ENCODE results near the gene DRAP1. TPM values are rescaled to one million over a fixed set of nuclear protein-coding genes. Genes with fewer than 3 reads are reported as not detected.

The DRAP1 gene
- total RNA-seq, 2 experiments from 2014 or later = 68.2 to 93.2 TPM

- Histone ChIP-seq H3K36me3 (ENCODE audit: insufficient read depth, low read length) (no peaks in the 10 kb centered on the region), H3K9me2 (ENCODE audit: insufficient read depth, low read length) (no peaks in the 10 kb centered on the region), H3K79me2 (ENCODE audit: insufficient read depth, low read depth, low read length) (no peaks in the 10 kb centered on the region), H3K27ac (ENCODE audit: low read depth, low read length, poor library complexity, severe bottlenecking) (peak overlapping the region; percentile 46), H2AFZ (ENCODE audit: low read length) (peak overlapping the region; percentile 76; the same call in 1 of the 2 replicates), H3K4me3 (ENCODE audit: low read depth, low read length, poor library complexity, severe bottlenecking) (peak overlapping the region; percentile 61), H4K20me1 (ENCODE audit: insufficient read depth, low read length) (no peaks in the 10 kb centered on the region), H3K4me2 (ENCODE audit: low read length) (peak overlapping the region; percentile 89), H3K4me1 (ENCODE audit: insufficient read depth, low read length, poor library complexity, severe bottlenecking) (peaks cover 28% of the 10 kb centered on the region), H3K9me3 (ENCODE audit: low read length) (no peaks in the 10 kb centered on the region)
- TF ChIP-seq EZH2phosphoT487 (IDR thresholded peaks at IDR 0.05; ENCODE audit: borderline replicate concordance, low read depth, low read length) = no peak
- TF ChIP-seq CTCF (conservative IDR thresholded peaks at IDR 0.05; ENCODE audit: low read length) = no peak
- POLR2A ChIA-PET = interaction anchor here (0.6 to 2.3 kb wide), 7 partner anchors 12 to 1707 kb away, joined by 3 to 12 read pairs (median 5); partner anchors contain the start of genes CCDC85B and MUS81
- CTCF ChIA-PET (ENCODE audit: unreplicated experiment) = interaction anchor here (1.0 to 1.4 kb wide), 4 partner anchors 11 to 16 kb away, joined by 3 to 5 read pairs (median 4); partner anchors contain the start of gene MUS81
- intact Hi-C loops (cut with micrococcal nuclease; ENCODE audit: unreplicated experiment) = loop anchor here (1.0 kb wide), 1 partner anchor 17 kb away; the partner anchor contains the start of gene CCDC85B
- BruUV-seq (replicated peaks) = no TSS peak
- peak; percentile 94 for DNase-seq (ENCODE audit: low spot score)
Observed at GRCh38 chr11:65873318-65874156, 45.7 kb upstream of the DRAP1 start.

DNA sequence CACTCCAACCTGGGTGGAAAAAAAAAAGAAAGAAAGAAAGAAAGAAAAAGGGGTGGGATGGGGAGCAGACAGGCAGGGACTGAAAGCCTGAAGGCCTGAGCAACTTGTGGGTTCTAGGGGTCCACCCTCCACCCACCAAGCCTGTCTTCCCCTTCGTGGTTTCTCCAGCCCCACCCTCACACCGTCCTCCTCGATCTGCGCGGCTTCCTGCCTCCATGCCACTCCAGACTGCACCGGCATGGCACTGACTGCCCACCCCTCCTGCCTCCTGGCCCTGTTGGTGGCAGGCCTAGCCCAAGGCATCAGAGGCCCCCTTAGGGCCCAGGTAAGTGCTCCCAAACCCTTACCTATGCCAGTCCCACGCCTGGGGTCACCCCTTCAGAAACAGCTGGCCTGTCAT lies 39.6 kb upstream of the DRAP1 start, which contains the start of gene CTSW:
Gene CTSW, plus strand, starts transcription at position 221 of the 400 bp plus-strand sequence. Its CDS starts 18 bp downstream, at position 239.
- no peak for DNase-seq (ENCODE audit: low spot score)
- H3K4me3 ChIP-seq (ENCODE audit: low read depth, low read length, poor library complexity, severe bottlenecking) = no peak within 1 kb of the TSS
- H4K20me1 ChIP-seq (ENCODE audit: insufficient read depth, low read length) = no peaks in the 10 kb centered on the region
- H2AFZ ChIP-seq (ENCODE audit: low read length) = no peak within 1 kb of the TSS
- H3K4me2 ChIP-seq (ENCODE audit: low read length) = no peak within 1 kb of the TSS
- CTCF ChIA-PET (ENCODE audit: unreplicated experiment) = no interaction called here
- BruUV-seq (replicated peaks) = no TSS peak
- H3K36me3 ChIP-seq (ENCODE audit: insufficient read depth, low read length) = peaks cover 29% of the 10 kb centered on the region
- no peak within 1 kb of the TSS for H3K27ac ChIP-seq (ENCODE audit: low read depth, low read length, poor library complexity, severe bottlenecking)
- intact Hi-C loops (cut with micrococcal nuclease; ENCODE audit: unreplicated experiment) = no loop called here
- H3K9me2 ChIP-seq (ENCODE audit: insufficient read depth, low read length) = no peaks in the 10 kb centered on the region
- TF ChIP-seq EZH2phosphoT487 (IDR thresholded peaks at IDR 0.05; ENCODE audit: borderline replicate concordance, low read depth, low read length) = no peak
- no peak for TF ChIP-seq CTCF (conservative IDR thresholded peaks at IDR 0.05; ENCODE audit: low read length)
- no peaks in the 10 kb centered on the region for H3K9me3 ChIP-seq (ENCODE audit: low read length)
- H3K79me2 ChIP-seq (ENCODE audit: insufficient read depth, low read depth, low read length) = no peaks in the 10 kb centered on the region
- POLR2A ChIA-PET = interaction anchor here (0.6 kb wide), 1 partner anchor 67 kb away, joined by 3 read pairs; no protein-coding TSS in a partner anchor
- H3K4me1 ChIP-seq (ENCODE audit: insufficient read depth, low read length, poor library complexity, severe bottlenecking) = peaks cover 6% of the 10 kb centered on the region

GRCh38 chr11:65880027-65880426 lies 39.2 kb upstream of the DRAP1 start:
- Histone ChIP-seq H2AFZ (ENCODE audit: low read length) (no peak overlapping the region), H3K4me1 (ENCODE audit: insufficient read depth, low read length, poor library complexity, severe bottlenecking) (peaks cover 10% of the 10 kb centered on the region), H3K4me3 (ENCODE audit: low read depth, low read length, poor library complexity, severe bottlenecking) (no peak overlapping the region), H3K9me2 (ENCODE audit: insufficient read depth, low read length) (no peaks in the 10 kb centered on the region), H4K20me1 (ENCODE audit: insufficient read depth, low read length) (no peaks in the 10 kb centered on the region), H3K4me2 (ENCODE audit: low read length) (no peak overlapping the region), H3K27ac (ENCODE audit: low read depth, low read length, poor library complexity, severe bottlenecking) (no peak overlapping the region), H3K9me3 (ENCODE audit: low read length) (no peaks in the 10 kb centered on the region), H3K36me3 (ENCODE audit: insufficient read depth, low read length) (peaks cover 32% of the 10 kb centered on the region), H3K79me2 (ENCODE audit: insufficient read depth, low read depth, low read length) (no peaks in the 10 kb centered on the region)
- DNase-seq (ENCODE audit: low spot score) = no peak
- TF ChIP-seq EZH2phosphoT487 (IDR thresholded peaks at IDR 0.05; ENCODE audit: borderline replicate concordance, low read depth, low read length) (no peak), CTCF (conservative IDR thresholded peaks at IDR 0.05; ENCODE audit: low read length) (no peak)
- no TSS peak for BruUV-seq (replicated peaks)
- ChIA-PET CTCF (ENCODE audit: unreplicated experiment) (no interaction called here), POLR2A (no interaction called here)
- intact Hi-C loops (cut with micrococcal nuclease; ENCODE audit: unreplicated experiment) = no loop called here

Data from OCI-LY7 (cell line).